Bone marrow (tissue), 2 donors: ENCODE results near the gene SEMA4D.
"Not testable (repeated sequence)": the region's sequence is repeated elsewhere in the genome, so short reads cannot be mapped to it uniquely, and the experiment has no call there.

Experiments used
- DNase-seq, 2 donors: peaks; one replicate each; lab custom pipeline; 2025; lab: John Stamatoyannopoulos, UW

Gene SEMA4D

DNA sequence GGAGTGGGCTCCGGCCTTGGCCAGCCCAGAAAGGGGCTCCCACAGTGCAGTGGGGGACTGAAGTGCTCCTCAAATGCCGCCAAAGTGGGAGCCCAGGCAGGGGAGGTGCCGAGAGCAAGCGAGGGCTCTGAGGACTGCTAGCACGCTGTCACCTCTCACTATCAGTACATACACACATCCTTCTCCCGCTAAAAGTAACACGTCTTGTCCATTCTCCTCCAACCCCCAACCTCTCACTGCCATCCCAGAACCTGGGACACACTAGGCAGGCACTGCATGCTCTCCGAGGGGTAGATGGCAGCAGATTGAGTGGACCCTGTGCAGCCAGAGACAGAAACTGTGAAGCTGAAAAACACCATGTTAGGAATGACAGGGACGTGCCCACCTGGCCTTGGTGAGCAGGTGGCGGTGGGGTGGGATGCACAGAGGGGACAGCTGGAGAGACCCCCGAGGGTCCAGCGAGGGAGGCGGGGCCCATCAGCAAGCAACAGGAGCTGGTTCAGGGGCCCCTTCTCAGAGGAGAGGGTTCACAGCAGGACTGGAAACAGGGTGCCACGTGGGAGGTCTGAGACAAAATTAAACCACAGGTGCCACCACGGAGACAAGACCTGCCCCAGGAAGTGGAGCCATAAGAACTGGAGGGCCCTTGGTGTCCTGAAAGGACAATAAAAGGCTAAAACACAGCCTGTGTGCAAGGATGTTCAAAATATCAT lies 16.9 kb downstream of the SEMA4D start:
- DNase-seq, result no peak

DNA sequence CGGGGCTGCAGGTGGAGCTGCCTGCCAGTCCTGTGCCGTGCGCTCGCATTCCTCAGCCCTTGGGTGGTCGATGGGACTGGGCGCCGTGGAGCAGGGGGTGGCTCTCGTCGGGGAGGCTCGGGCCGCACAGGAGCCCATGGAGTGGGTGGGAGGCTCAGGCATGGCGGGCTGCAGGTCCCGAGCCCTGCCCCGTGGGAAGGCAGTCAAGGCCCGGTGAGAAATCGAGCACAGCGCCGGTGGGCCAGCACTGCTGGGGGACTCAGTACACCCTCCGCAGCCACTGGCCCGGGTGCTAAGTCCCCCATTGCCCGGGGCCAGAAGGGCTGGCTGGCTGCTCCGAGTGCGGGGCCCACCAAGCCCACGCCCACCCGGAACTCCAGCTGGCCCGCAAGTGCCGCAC lies 17.5 kb downstream of the SEMA4D start:
- DNase-seq, result not testable (repeated sequence)

DNA sequence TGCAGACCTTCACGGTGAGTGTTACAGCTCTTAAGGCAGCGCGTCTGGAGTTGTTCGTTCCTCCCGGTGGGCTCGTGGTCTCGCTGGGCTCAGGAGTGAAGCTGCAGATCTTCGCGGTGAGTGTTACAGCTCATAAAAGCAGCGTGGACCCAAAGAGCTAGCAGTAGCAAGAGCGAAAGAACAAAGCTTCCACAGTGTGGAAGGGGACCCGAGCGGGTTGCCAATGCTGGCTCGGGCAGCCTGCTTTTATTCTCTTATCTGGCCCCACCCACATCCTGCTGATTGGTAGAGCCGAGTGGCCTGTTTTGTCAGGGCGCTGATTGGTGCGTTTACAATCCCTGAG lies 18.3 kb downstream of the SEMA4D start:
- not testable (repeated sequence) for DNase-seq

DNA sequence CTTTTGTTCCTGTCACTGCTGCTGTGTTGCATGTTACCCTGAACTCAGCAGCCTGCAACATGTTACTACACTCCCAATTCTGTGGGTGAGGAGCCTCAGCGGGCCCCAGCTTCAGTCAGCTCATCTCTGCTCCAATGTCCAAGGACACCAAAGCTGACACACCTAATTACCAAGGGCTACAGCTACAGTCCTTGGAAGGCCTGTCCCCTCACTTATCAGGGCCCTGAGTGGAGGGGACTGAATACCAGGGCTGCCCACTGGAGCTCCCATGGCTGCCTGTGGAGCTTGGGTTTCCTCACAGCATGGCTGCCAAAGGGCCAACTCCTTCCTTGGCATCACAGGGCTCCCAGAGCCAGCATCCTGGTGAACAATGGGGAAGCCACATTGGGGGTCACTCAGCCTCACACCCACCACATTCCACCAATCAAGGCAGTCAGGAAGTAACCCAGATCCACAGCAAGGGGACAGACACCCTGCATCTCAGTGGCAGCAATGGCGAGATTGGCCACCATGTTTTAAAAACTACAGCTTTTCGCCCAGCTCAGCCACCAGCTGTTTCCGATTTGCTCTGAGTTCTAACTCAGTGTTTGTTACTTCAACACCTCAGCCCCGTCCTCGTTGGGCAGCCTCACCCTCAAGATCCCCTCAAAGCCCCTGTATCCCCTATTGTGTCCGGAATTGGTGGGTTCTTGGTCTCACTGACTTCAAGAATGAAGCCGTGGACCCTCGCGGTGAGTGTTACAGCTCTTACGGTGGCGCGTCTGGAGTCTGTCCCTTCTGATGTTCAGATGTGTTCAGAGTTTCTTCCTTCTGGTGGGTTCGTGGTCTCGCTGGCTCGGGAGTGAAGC lies 18.9 kb downstream of the SEMA4D start:
- no peak for DNase-seq

DNA sequence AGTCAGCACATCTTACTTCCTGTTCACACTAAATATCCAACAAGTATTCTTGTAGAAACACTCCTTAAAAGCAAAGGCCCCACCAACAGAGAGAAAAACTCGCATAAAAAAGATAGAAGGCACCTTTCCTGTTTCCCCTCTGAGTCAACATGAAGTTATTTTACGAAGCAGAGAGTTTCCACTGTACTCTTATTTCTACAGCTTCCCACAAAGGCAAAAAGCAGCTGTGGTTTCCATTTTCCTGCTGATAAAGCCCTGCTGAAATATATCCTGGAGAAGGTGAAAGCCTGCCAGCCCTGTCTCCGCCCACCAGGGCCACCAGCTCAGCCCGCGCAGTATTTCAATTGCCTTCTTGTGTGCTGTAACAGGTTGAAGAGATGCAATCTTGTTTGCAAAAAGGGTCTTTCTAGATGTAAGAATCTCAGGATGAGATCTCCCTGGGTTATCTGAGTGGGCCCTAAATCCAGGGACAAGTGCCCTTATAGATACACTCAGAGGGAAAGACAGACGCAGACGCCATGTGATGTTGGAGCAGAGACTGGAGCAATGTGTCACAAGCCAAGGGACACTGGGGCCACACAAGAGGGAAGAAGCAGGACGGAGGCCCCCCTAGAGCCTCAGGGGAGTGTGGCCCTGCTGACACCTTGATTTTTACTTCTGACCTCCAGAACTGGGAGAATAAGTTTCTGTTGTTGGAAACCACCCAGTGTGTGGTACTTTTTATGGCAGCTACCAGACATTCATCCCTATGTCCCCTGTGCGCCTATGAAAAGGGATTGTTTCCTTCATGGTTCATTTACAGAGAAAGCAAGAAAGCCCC lies 19.9 kb downstream of the SEMA4D start:
- DNase-seq, result peak in 1 of 2 donors; percentile 81

DNA sequence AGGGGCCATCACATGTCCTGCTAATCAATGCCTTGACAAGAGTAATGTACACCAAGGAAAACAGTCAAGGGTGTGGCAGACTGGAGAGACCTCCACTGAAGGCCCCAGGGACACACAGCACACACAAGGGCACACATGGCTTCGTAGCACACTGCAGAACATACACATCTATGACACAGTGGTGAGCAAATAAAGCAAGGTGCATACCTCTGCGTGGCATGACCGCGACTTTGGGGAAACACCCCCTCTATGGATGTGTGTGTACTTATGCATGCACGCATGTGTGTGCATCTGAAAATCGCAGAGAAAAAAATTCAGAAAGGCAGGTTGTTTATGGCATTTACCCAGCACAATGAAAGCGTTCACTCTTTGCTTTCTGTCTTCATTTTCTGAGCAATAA lies 20.5 kb downstream of the SEMA4D start:
- DNase-seq, result no peak

DNA sequence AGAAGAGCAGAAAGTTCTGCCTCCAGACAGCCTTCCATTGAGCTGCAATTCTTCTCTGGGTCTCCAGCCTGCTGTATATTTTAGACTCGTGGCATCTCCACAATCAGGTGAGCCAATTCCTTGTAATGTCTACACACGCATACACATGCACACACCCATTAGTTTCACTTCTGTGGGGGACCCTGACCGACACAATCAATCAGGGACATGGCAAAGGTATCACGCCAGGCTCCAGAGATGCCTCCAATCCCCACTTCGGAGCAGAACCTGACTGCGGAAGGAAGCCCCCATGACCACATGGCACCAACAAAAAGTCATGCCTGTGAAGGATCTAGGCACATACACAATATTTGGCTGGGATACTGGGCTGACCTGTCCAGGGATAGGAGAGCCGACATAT lies 21.4 kb downstream of the SEMA4D start:
- DNase-seq, result no peak

DNA sequence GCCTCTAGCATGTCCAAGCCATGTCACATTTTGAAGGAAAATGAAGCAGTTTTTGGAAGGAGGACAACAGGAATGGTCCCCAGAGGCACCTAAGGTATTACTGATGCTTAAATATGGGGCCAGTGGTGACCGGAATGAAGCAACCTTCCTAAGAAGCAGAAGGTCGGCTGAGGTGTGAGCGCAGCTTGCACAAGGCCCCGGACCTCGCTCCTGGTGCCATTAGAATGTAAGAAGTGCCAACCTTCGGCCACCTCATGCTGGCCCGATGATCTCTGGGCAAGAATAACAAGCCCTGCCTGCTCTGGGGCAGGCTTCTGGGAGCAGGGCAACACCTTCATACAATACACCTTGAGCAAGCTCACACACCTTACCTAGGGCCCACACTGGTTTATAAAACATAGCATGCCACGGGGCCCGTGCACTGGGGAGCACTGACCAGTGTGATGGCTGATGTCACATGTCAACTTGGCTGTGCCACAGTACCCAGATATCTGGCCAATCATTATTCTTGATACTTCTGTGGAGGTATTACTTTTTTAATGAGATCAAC lies 21.9 kb downstream of the SEMA4D start:
- DNase-seq, result no peak

DNA sequence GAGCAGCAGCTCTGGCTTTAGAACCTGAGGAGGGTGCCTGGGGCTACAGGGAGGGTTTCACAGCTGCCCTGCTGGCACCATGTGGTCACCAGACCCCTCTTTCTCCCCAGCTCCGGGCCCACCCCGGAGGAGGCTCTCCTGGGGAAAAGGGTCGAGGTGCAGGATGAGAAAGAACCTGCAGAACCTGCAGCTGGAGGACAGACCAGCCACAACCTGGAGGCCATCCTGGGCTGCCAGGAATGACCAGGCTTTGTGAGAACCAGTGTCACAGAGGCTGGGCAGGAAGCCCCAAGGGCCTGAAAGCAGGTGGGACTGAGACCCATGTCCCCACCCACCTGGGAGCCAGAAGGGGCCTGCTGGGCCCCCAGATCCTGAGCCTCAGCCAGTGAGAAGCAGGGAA lies 23.0 kb downstream of the SEMA4D start:
- no peak for DNase-seq

DNA sequence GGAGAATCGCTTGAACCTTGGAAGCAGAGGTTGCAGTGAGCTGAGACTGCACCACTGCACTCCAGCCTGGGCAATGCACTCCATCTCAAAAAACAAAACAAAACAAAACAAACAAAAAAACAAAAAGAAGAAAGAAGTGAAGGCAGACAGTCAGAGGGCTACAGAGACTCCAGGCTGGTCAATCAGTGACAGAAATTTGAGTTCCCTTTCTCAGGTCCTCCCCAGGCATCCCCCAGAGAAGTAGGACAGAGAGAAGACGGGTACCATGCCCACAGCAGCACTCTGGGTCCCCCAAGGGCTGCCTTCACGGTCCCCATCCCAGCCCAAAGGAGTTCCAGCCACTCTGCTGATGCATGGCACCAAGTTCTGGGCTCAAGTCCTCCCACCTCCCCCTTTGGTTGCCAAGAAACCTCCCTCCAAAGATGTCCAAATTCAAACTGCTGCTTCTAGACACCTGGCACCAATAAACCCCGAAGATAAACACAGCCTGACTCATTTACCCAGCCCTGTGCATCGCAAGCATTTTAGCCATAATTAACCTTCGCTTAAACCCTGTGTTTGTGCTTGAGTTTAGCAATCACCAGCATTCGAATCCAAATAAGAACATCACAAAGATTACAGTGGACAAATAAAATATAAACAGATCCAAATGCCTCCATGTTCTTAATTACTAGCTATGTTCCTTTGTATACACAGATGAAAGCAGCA lies 24.0 kb downstream of the SEMA4D start:
- DNase-seq, result no peak

DNA sequence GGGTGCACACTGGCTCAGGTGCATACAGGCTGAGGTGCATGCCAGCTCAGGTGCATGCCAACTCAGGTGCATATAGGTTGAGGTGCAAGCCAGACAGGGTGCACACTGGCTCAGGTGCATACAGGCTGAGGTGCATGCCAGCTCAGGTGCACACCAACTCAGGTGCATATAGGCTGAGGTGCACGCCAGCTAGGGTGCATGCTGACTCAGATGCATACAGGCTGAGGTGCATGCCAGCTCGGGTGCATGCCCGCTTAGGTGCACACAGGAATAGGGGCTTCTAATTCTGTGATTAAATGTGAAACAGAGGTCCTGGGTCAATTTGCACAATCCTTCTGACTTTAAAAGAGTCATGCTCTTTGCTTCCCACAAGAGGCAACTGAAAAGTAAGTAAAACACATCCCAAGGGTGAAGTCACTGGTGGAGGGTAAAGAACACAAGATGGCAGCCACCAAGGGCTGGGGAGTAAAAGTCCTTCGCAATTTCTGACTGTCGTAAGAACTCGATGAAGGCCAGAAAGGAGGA lies 26.1 kb downstream of the SEMA4D start:
- not testable (repeated sequence) for DNase-seq

DNA sequence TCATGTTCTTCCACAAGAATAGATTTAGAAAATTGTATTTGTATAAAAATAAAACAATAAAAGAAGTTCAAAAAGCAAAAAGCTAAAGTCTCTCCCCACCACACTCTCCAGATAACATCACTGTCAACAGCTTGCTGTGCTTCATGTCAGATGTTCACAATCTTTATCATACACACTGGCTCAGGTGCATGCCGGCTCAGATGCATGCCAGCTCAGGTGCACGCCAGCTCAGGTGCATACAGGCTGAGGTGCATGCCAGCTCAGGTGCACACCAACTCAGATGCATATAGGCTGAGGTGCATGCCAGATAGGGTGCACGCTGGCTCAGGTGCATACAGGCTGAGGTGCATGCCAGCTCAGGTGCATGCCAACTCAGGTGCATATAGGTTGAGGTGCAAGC lies 26.5 kb downstream of the SEMA4D start:
- no peak for DNase-seq

DNA sequence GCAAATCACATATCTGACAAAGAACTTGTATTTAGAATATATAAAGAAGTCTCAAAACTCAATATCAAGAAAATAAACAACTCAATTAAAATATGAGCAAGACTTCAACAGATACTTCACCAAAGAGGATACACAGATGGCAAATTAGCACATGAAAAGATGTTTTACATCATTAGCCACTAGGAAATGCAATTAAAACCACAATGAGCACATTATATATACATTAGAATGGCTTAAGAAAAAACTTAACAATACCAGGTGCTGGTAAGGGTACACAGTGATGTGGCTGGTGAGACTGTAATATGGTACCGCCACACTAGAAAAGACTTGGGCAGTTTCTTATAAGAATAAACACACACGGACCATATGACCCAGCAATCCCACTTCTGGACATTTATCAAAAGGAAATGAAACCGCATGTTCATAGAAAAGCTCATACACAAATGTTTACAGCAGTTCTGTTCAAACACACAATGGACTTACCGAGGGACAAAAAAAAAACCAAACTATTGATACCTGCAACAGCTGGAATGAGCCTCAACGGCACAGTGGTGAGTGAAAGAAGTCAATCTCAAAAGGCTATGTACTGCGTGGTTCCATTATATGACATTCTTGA lies 27.6 kb downstream of the SEMA4D start:
- no peak for DNase-seq

DNA sequence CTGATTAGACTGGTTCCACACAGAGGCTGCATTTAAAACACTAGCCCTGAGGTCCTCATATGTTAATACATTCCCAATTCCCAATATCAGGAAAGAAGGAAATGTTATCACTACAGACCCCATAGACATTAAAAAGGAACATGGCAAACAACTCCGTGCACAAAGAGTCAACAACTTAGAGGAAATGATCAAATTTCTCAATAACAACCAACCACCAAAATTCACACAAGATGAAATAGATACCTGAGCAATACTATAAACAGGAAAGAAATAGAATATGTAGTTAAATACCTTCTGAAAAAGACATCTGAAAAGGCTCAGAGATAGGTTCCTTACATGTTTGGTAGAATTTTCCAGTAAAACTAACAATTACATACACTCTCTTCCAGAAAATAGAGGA lies 28.9 kb downstream of the SEMA4D start:
- no peak for DNase-seq

DNA sequence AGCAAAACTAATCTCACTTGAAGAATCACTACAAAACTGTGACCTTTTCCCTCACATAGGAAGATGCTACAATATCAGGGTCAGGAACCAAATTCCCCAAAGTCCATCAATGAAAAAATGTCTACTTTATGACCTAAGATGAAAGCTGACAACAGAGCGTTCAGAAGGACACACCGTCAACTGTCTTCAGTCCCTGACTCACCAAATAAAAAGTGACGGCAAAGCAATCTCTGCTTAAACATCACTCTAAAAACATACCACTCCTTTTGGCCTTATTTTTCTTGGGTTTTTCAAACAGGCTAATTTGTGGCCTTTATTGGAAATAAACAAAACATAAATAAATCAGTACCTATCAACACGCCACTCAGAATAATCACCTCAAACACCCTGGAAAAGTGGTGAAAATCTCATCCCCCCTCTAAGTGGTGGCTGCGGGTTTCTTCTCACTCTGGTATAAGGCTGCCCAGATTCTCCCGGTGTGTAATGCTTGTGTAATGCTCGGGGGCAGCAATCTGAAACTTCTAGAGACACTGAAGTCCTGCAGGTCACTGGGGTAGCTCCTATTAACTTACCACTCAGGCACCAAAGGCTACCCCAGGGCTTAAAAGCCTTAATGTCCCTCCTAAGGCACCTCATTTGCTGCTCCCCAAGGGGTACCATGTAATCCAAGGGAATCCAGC lies 29.5 kb downstream of the SEMA4D start:
- no peak for DNase-seq

DNA sequence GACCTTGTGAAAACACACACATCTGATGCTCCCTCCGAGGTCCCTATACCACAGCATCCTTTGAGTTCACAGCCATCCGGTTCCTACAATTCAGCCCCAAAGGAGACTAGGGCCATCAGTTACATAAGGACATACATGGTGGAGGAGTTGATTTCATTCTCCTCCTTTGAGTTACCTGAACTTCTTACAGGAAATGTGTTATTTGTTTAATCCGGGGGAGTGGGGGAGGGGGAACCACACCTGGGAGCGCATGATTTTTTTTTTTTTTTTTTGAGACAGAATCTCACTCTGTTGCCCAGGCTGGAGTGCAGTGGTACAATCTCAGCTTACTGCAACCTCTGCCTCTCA lies 30.7 kb downstream of the SEMA4D start:
- DNase-seq, result no peak

DNA sequence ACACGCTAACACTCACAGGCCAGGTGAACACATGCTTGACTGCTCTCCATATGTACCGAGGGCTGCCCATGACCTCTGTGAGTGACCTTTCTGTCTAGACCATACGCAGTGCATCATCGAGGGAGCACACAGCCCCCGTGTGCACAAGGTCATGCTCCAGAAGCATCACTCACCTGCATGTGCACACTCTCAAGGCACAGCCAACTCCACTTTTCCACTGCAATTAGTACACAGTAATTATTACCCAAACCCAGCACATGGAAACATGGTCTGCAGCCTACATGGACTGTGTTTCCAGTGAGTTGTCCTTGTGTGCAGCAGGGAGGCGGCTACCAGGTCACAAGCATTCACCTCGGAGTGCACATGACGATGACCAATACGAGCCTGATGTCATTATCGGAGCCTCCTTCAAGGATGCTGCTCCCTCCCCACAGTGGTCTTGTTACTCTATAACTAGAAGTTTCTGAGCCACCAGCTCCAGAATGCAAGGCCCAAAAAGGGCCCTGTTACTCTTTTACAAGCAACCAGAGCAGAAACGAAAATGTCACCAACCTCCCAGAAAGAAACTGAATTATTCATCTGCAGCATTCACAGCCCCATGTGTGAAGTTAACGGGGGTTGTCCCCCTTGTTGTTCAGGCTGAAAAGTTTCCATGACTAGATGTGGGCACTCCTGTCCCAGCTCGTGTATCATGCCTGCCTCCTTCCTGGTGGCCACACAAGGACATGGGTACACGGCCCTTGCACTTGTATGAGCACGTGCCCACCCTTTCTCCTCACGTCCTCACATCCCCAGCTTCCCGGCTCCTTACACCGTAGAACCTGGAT lies 31.2 kb downstream of the SEMA4D start:
- DNase-seq, result no peak

DNA sequence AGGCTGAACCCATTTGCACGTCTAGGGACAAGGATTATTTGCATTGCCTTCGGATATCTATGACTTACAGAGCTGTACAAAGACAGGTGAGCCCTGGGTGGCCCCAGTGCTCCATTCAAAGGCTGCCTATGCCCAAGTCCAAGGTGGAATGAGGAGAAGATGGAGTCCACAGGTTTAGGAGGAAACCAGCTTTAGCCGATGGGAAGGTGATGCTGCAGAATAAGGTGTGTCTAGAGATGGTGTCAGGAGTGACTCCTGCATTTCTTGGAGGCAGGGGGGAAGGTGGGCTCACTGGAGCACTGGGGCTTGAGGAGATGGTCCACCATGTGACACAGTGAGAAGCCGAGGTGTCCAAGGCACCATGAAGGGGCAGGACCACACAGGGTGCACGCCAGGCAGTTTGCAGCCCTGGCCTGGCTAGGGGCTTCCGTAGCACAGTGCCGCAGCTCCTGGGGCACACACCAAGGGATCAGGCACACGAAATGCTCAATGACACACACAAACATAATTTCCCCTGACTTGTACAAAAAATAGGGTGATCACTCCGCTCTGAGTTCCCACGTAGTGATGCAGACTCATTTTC lies 32.1 kb downstream of the SEMA4D start:
- no peak for DNase-seq

DNA sequence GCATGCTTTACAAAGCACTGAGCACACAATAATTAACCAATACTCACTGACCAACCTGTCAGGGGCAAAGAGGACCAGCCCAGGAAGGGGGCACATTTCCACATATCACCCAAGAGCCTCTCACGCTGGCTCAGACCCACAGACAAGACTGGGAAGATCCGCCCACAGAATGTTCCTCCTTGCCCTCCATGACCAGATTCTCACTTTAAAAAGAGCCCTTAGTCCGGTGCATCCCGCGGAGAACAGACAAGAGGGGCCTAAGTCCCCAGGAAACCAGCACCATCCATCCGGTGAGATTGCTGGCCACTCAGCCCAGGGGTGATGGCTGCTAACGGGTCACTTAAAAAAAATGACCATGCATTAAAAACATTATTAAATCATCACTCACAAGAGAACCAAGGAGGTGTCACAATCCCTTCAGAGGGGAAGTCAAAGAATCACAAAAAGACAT lies 32.9 kb downstream of the SEMA4D start:
- no peak for DNase-seq
